Kasumi-1 (cell line): ENCODE measurements around the gene SUPT16H.
"Not testable (repeated sequence)": the region's sequence is repeated elsewhere in the genome, so short reads cannot be mapped to it uniquely, and the experiment has no call there.

ENCODE experiments used
- DNase-seq, 2 experiments: peaks; one replicate each; lab custom pipeline; 2025; lab: John Stamatoyannopoulos, UW

The SUPT16H gene

DNA sequence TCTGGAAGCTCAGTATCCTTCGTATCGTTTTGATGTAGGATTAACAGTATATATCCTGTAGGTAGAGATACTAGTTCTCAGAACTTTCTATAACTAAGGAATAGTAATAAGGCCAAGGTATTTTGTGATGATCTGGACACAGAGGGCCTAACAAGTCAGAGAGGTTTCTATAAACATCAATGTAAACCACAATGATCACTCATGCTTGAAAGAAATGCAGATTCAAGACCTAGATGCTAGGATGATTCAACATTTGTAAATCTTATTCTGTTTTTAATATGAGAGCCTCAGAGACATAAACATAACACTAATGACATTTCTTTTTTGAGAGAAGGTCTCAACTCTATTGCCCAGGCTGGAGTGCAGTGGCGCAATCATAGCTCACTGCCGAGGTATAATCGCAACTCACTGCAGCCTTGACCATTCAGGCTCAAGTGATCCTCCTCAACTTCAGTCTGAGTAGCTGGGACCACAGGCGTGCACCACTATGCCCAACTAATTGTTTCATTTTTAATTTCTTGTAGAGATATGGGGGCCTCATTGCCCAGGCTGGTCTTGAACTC, 16.2 kb downstream of the SUPT16H start:
- DNase-seq = no peak

DNA sequence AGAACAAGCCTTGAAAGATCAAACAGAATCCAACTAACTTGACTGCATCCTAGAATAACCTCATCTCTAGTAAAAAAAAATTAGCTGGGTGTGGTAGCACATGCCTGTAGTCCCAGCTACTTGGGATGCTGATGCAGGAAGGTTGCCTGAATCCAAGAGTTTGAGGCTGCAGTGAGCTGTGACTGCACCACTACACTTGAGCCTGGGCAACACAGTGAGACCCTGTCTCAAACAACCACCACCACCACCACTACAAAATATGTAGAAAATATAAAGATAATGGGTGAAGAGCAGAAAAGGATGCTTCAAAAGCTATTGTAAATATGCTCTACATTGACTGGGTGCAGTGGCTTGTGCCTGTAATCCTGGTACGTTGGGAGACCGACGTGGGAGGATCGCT, 27.3 kb downstream of the SUPT16H start:
- no peak for DNase-seq

DNA sequence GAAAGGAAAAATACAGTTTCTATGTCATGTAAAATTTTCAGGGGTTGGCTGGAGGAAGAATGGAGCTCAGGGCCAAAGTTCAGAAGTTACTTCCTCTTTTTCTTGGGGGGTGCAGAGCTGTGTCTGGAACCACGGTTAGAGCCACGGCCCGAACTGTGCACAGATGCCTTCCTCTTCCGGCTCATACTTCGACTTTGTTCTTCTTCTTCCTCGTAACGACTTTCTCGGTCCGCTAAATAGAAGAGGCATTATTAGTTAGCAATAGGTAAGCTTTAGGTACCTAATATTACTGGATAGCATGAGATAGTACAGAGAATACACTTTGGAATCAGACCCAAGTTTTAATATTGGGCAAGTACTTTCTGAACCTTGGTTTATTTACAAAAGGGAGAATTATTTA, 31.2 kb downstream of the SUPT16H start:
- DNase-seq = peak; percentile 84 to 89

DNA sequence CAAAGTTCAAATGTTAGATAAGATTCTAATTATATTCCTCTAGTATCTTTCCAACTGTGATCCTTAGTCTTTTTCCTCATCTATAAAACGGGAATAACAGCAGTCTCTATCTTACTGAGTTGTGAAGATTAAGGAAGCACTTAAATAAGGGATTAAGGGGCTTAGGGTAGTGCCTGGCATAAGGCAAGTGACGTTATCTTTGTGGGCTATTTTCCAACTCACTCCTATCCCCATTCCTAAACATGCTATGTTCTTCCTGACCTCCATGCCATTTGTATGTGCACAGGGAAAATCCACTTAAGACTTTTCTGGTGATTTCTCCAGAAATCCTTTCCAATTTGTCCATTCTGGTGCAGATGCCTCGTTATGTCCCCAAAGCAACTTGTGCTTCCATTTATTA, 33.3 kb downstream of the SUPT16H start:
- DNase-seq = no peak

DNA sequence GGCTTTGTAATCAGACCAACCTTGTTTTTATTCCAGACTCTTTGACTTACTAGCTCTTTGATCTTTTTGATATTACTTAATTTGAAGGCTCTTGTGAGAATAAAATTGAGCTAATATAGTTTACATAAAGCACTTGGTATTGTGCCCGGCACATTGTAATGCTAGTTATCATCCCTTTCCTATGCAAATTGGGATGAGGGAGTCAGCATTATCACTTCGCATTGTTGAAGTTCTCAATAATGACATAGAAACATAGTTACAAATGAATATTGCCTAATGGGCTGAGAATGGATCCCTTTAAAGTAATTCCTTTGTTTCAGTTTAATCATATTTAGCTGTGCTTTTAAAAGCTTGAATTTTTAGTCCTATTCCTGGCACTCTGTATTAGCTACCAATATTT, 36.6 kb downstream of the SUPT16H start:
- no peak for DNase-seq

DNA sequence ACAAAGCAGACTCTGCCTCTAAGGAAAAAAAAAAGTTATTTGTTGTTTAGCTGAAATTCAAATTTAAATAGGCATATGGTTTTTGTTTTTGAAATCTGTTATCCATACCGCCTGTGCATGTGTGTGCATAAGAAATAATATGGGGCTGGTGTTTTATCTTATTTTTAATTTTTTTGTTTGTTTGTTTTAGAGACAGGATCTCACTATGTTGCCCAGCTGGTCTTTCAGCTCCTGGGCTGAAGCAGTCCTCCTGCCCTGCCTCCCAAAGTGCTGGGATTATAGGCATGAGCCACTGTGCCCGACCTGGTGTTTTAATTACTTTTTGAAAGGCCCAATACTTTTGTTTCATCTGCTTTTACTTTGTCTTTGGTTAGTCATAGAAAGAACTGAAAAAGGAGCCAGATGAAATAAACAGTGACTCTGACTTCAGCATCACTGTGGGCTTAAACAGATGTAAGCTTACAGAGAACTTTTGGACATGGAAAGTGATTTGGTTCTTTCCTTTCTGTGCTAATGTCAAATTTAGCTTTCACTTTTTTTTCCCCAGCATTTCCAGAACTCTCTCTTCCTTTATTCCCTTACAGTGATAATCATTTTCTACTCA, 37.2 kb downstream of the SUPT16H start:
- no peak for DNase-seq

DNA sequence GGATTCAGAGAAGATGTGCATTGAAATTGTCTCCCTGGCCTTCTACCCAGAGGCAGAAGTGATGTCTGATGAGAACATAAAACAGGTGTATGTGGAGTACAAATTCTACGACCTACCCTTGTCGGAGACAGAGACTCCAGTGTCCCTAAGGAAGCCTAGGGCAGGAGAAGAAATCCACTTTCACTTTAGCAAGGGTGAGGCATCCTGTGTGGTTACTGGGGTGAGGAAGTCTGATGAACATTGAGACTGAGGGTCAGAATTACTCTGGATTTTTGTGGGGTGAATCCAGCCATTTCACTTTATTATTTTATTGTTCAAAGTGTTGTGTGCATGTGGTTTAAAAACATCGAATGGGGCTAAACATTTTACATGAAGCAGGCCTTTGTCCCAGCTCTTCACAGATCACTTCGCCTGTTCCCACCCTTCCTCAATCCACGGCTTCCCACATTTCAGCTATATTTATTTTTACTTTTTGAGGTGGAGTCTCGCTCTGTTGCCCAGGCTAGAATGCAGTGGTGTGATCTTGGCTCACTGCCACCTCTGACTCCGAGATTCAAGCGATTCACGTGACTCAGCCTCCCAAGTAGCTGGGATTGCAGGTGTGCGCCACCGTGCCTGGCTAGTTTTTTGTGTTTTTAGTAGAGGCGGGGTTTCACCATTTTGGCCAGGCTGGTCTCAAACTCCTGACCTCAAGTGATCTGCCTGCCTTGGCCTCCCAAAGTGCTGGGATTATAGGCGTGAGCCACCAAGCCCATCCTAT, 40.6 kb downstream of the SUPT16H start:
- peak in 1 of 2 experiments; percentile 8 for DNase-seq

DNA sequence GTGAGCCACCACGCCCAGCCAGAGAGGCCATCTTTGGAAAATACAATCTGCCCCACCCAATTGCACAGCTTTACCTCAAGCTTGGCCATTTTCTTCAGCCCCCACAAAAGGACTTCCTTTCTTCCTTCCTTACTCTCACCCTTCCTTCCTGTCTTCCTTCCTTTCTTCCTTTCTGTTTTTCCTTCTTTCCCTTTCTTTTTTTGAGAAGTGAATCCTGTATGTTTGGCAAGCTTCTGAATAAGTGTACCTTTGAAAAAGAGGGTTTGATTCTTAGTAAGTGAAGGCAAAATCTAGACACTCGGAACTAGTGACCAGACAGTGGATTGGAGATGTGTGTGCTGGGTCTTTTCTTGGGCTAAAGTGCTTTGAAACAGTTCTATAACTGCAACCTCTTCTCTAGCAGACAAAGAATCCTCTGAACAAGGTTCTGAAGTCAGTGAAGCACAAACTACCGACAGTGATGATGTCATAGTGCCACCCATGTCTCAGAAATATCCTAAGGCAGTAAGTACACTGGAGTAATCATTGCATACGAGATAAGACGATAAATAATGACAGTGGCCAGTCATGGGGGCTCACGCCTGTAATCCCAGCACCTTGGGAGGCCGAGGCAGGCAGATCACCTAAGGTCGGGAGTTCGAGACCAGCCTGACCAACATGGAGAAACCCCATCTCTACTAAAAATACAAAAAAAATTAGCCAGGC, 49.5 kb downstream of the SUPT16H start:
- DNase-seq = no peak

DNA sequence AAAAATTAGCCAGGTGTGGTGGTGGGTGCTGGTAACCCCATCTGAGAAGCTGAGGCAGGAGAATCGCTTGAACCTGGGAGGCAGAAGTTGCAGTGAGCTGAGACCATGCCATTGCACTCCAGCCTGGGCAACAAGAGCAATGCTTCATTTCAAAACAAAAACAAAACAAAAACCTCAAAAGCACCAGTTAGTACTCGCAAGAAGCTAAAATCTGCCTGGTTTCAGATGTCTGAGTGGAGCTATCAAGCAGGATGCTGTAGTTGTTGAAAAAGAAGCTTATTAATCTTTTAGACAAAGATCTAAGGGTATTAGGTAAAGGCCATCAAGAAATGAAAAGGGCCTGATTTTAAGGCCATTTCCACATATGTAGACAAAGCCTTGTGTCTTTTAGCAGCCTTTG, 50.9 kb downstream of the SUPT16H start:
- no peak for DNase-seq

DNA sequence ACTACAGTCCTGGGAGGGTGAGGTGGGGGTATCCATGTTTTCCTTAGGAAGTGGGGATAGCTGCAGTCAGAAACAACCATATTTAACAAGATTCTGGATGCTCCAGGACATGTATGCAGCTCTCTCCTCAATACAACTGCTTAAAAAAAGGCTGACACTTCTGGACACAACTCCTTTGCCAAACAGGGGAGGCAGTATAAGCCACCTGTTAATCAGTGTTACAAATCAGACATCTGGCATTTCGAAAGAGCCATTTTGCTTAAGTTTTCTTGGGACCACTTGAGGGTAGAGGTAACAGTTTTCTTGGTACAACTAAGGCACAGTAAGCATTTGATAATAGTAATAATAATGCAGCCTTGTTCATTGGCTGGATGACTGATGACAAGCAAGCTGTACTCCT, 56.8 kb downstream of the SUPT16H start:
- no peak for DNase-seq

DNA sequence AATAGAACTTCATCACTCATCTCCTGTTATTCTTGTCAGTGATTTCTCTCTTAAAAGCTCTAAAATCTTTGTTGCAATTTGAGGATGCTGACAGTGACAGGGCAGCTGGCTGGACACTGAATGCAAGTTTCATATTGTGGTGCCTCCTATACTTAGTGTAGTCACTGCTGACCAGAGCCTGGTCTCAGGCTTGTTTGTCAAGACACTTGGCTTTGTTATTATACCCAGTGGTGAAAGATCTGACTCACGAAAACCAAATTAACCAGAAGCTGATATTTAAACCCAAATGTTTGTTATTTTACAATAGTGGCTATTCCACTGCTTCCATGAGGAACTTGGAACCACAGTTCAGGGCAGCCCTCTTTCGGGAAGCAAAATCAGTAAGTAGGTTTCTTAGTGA, 61.1 kb downstream of the SUPT16H start:
- no peak for DNase-seq

DNA sequence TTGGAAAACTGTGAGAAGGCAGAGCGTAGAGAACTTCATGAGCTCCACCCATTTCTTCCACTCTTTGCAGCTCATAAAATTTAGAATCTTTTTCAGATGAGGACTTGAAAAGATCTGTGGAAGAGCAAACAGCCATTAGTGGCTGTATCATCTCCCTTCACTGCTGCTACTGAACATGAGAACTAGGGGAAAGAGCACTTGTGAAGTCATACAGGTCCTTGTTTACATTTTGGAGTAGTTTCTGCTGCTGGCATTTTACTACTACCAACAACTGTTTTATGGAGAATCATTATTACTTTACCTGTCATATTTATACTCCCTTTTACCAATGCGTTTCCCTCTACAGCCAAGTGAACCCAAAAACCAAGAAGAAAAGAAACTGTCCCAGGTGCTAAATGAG, 62.9 kb downstream of the SUPT16H start:
- no peak for DNase-seq

DNA sequence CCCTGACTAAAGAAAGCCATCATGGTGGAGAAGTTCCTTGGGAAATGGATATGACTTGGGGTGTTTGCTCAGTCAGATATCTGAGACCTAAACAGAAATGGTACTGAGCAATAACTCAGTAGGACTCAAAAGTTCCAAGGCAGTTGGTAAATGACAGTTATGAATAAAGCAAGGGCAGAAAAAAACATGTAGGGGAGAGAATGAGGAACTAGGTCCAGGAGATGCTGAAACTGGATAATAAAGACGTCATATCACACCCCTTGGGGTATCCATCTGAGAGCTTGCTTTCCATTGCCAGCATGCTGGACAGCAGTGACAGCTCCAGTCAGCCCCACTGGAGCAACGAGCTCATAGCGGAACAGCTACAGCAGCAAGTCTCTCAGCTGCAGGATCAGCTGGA, 66.4 kb downstream of the SUPT16H start:
- DNase-seq = peak; percentile 66 to 72

DNA sequence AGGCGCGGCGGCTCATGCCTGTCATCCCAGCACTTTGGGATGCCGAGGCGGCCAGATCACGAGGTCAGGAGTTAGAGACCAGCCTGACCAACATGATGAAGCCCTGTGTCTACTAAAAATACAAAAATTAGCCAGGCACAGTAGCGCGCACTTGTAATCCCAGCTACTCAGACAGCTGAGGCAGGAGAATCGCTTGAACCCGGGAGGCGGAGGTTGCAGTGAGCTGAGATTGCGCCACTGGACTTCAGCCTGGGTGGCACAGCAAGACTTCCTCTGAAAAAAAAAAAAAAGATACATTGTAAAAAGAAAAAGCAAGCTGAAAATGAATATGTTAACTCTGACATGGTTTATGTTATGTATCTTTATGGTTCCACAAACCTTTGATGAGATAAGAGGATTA, 70.3 kb downstream of the SUPT16H start:
- no peak for DNase-seq

DNA sequence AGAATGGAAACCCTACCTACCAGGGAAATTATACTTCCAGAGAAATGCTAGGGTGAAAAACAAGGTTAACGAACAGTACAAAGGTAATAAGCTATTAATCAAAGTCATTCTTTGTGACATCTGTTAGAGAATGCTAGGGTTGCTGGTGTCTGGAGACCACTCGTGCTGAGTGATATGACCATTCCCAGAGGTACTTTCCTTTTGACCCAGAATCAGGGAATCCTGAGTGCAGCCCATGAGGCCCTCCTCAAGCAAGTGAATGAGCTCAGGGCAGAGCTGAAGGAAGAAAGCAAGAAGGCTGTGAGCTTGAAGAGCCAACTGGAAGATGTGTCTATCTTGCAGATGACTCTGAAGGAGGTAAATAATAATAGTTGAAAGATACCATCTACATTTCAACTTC, 72.2 kb downstream of the SUPT16H start:
- no peak for DNase-seq

DNA sequence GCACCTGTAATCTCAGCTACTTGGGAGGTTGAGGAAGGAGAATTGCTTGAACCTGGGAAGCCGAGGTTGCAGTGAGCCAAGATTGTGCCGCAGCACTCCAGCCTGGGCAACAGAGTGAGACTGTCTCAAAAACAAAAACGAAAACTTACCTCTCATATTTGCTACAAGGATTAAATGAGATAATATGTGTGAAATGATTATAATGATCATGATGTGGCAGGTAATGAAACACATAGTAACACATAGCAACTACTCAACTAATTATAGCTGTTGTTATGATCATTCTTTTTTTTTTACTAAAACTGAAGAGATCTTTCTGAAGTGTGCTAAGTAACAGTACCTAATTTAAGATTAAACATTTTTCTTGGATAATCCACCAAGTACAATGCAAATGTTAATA, 73.9 kb downstream of the SUPT16H start:
- no peak for DNase-seq

DNA sequence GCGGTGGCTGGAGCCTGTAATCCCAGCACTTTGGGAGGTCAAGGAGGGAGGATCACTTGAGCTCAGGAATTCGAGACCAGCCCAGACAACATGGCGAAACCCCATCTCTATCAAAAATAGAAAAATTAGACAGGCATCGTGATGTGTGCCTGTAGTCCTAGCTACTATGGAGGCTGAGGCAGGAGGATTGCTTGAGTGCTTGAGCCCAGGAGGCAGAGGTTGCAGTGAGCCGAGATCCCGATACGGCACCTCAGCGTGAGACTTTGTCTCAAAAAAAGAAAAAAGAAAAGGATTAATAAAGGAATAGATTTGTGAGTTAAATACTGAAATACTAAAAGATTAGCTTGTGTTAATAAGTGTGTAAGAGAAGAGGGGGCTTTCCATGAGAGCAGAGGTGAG, 74.6 kb downstream of the SUPT16H start:
- DNase-seq = no peak

DNA sequence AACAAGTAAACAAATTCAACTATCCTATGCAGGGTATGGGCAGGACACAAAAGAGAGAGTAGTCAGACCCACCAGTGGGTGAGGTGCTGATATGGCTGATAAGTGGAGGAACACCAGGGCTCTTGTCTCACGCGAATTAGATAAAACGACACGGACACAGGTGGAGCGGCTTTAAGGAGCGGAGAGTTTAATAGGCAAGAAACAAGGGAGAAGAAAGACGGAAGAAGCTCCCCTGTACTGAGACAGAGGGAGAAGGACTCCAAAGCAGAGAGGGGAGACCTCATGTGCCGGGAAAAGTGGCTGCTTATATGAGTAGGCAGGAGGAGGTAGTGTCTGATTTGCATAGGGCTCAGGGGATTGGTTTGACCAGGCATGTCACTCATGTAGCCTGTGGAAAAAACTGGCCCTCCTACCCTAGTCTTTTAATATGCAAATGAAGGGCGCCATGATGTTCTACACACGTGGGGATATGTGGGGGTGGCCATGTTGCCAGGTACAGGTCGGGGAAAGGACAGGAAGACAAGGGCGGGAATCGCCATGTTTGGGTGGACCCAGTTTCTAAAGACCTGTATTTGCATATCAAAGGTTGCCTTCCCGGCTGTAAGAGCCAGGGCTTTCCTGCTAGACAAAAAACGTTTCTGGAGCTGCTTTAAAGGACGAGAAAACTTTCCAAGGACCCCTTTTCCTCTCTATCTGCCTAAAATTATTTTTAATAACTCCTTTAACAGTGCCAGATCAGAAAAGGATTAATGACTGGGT, 75.2 kb downstream of the SUPT16H start:
- no peak for DNase-seq

DNA sequence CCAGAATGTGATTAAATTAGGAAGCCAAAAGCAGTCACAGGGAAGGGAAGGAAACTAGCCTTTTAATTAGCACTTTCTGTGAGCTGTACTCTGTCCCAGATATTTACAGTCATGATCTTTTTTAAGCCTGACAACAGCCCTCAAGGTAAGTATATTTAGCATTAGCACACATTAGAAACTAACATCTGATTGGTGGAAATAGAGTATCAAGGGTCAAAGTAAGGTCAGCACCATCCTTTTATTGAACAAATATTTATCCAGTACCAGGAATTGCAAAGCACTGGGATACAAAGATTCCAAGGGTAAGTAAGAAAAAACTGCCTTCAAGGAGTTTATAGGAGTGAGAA, 75.7 kb downstream of the SUPT16H start:
- no peak for DNase-seq

DNA sequence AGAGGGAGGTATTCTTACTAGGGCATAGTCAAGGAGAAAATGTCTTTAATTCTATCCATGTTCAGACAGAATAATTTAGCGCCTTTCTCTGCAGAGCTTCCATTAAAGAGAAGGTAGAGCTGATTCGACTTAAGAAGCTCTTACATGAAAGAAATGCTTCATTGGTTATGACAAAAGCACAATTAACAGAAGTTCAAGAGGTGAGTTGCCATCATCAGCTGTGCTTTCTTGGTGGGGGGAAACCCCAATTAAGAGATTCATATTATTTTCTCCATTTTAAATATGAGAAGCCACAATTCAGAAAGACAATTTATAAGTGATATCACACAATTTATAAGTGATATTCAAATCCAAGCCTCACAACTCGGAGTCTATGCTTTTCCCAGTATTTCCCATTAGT, 76.2 kb downstream of the SUPT16H start:
- DNase-seq = no peak

DNA sequence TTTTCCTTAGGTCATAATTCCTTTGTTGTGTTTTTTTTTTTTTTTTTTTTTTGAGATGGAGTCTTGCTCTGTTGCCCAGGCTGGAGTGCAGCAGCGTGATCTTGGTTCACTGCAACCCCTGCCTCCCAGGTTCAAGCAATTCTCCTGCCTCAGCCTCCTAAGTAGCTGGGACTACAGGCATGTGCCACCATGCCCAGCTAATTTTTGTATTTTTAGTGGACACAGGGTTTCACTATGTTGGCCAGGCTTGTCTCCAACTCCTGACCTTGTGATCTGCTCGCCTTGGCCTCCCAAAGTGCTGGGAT, 81.0 kb downstream of the SUPT16H start:
- not testable (repeated sequence) for DNase-seq

DNA sequence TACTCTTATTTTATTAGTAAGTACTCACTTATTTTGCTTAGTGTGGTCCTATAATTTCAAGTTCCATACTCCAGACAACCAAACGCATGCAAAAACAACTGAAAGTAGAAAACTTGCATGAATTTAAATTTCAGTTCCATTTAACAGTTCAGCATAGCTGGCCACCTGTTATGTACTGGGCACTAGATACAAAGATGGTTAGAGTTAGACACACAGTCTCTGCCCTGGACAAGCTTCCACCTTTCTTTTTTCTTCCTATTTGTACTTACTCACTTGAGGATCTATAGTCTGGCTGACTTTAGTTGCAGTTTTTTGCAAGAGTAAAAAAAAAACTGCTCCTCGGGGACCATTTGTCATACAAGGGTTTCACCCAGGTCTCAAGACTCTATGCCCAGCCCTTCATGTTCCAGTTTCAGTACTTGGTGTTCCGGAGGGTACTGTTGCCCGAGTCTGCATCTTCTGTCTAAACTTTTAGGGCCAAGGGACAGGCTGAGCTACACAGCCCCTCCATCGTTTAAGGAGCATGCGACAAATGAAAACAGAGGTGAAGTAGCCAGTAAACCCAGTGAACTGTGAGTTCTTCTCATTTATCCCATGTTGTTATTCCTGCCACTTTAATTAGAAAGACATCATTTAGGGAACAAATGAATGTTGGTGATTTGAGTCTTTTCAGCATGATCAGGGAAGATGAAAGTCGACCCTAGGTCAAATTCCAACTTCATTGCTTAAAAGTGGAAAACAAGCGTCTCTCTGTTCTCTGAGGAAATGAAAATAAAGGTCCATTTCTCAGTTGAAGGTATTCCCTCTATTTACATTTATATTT, 81.6 kb downstream of the SUPT16H start:
- DNase-seq = no peak
